GM21737 (cell line): ENCODE data around the gene NID1.
"Not testable (repeated sequence)": the region's sequence is repeated elsewhere in the genome, so short reads cannot be mapped to it uniquely, and the experiment has no call there.

Source experiments
- ATAC-seq: cut with Tn5 transposase; IDR thresholded peaks from one replicate; pipeline ENCODE4 v1.9.1; 2021; ENCODE audit warnings: mild to moderate bottlenecking, moderate library complexity; ENCODE audit not compliant: unreplicated experiment

The NID1 gene

GRCh38 chr1:235971571-235972310 lies 93.1 kb downstream of the NID1 start:
- ATAC-seq, result peak; percentile 94

GRCh38 chr1:235971020-235971419 lies 93.9 kb downstream of the NID1 start:
- ATAC-seq, result no peak

- ATAC-seq, result no peak
Measured at GRCh38 chr1:235968831-235969230, 96.1 kb downstream of the NID1 start.

- not testable (repeated sequence) for ATAC-seq
Measured at GRCh38 chr1:235966134-235966533, 98.8 kb downstream of the NID1 start.

GRCh38 chr1:235960809-235961208 lies 104.1 kb downstream of the NID1 start:
- no peak for ATAC-seq

- no peak for ATAC-seq
Measured at GRCh38 chr1:235958021-235958420, 106.9 kb downstream of the NID1 start.

GRCh38 chr1:235955777-235956176 lies 109.1 kb downstream of the NID1 start:
- no peak for ATAC-seq

- peak; percentile 99 for ATAC-seq
Measured at GRCh38 chr1:235954306-235955283, 110.3 kb downstream of the NID1 start.

GRCh38 chr1:235953801-235954200 lies 111.1 kb downstream of the NID1 start:
- no peak for ATAC-seq

GRCh38 chr1:235952950-235953615 lies 111.8 kb downstream of the NID1 start:
- ATAC-seq, result peak; percentile 31

GRCh38 chr1:235951661-235952060 lies 113.2 kb downstream of the NID1 start:
- ATAC-seq, result no peak

GRCh38 chr1:235950318-235950717 lies 114.6 kb downstream of the NID1 start:
- ATAC-seq, result no peak

GRCh38 chr1:235948774-235949427 lies 116.0 kb downstream of the NID1 start:
- ATAC-seq, result no peak

- no peak for ATAC-seq
Measured at GRCh38 chr1:235947989-235948388, 116.9 kb downstream of the NID1 start.

- no peak for ATAC-seq
Measured at GRCh38 chr1:235946571-235946981, 118.3 kb downstream of the NID1 start.

- no peak for ATAC-seq
Measured at GRCh38 chr1:235945775-235946570, 118.9 kb downstream of the NID1 start.

- ATAC-seq, result no peak
Measured at GRCh38 chr1:235943581-235944114, 121.2 kb downstream of the NID1 start.

- no peak for ATAC-seq
Measured at GRCh38 chr1:235942979-235943575, 121.8 kb downstream of the NID1 start.

- no peak for ATAC-seq
Measured at GRCh38 chr1:235942625-235942934, 122.3 kb downstream of the NID1 start.
